Testis (tissue), 3 donors: ENCODE measurements around the gene CHST3. TPM values are rescaled to one million over a fixed set of nuclear protein-coding genes. Genes with fewer than 3 reads are reported as not detected.
A peak's percentile ranks its signal among the peaks of the same experiment; 100 is the strongest.
"Not testable (repeated sequence)": the region's sequence is repeated elsewhere in the genome, so short reads cannot be mapped to it uniquely, and the experiment has no call there.

Experiments
- DNase-seq: peaks from one replicate; pipeline ENCODE4 v3.0.0-alpha.2; 2019
- H3K27ac ChIP-seq, 2 donors: fragments of 200-600 bp; sonication (generic); one replicate each; pipeline ENCODE4 v1.5.1; 2019
- H3K27me3 ChIP-seq: fragments of 200-600 bp; sonication (generic); one replicate; pipeline ENCODE4 v1.5.1; 2019
- H3K36me3 ChIP-seq: fragments of 200-600 bp; sonication (generic); one replicate; pipeline ENCODE4 v1.5.1; 2017; ENCODE audit warnings: low read depth; ENCODE audit errors: missing control alignments
- H3K4me1 ChIP-seq: fragments of 200-600 bp; sonication (generic); one replicate; pipeline ENCODE4 v1.5.1; 2019
- H3K4me3 ChIP-seq, 2 donors: fragments of 200-600 bp; sonication (generic); one replicate each; pipeline ENCODE4 v1.5.1; 2017 to 2019
- H3K9me3 ChIP-seq: fragments of 200-600 bp; sonication (generic); one replicate; pipeline ENCODE4 v1.5.1; 2017
- POLR2A ChIP-seq: fragments of 450-650 bp; IDR thresholded peaks from one replicate; pipeline ENCODE4 v1.6.1; 2017; ENCODE audit warnings: antibody characterized with exemption, mild to moderate bottlenecking, moderate library complexity
- WGBS, 2 donors: methylation state at CpG; one replicate each; pipeline ENCODE4 v1.1.5; 2018; 5-methylcytosine and 5-hydroxymethylcytosine counted together
- intact Hi-C: fragments of 100-400 bp; cut with DNase I; formaldehyde crosslinking; loops from one replicate; pipeline ENCODE4 v1.15.1; 2023; ENCODE audit warnings: low total_unique reads
- polyA plus RNA-seq: library from polyadenylated mRNA; stranded (reverse); fragments of 350-450 nt; fragmentation: Illumina TruSeq; extraction: RNeasy Lipid Tissue Mini Kit (QIAGEN cat#74804); gene quantifications from one replicate; pipeline ENCODE4 v1.2.3, GENCODE V29; 2014; ENCODE audit warnings: low read depth, low replicate concordance; ENCODE audit not compliant: insufficient read depth
- total RNA-seq, 2 donors: library from RNA; depleted of rRNA; stranded (reverse); fragments of >200 nt; gene quantifications; one replicate each; pipeline ENCODE4 v1.2.3, GENCODE V29; 2016
- TF ChIP-seq, protein P1 (sequence below), 3 experiments: fragments of 450-650 bp in 2 of 3; fragments of 200-600 bp in 1 of 3; sonication (generic) in 1 of 3; IDR thresholded peaks; one replicate each; pipeline ENCODE4 v1.5.1; 2016 to 2019; ENCODE audit warnings: antibody characterized with exemption in 3 of 3, mild to moderate bottlenecking in 2 of 3, moderate library complexity in 1 of 3

The CHST3 gene
- total and polyA plus RNA-seq, 3 donors from 2014 or later: 55.3 to 218 (median 107) TPM

DNA sequence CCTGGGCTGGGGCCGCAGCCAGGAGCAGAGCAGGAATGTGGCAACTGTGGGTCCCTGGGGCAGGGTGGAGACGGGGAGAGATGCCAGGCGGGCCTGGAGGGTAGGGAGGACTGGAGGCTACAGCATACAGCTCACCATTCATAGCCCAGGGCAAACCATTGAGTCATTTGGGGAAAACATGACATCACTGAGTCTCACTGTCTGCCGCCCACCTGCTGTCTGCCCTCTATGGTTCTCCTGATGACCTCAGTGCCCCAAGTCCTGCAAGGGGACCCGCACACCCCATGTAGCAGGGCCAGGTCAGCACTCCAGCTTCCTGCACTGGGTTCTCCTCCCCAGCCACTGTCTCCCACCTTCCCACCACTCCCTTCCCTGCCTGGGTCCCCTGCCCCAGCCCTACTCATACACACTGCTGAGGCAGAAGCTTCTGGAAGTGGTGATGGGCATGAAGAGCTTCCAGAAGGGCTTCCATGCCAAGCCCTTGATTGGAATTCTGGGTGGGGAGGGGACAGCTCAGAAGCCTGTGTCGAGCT, 10.4 kb downstream of the CHST3 start:
- H3K4me1 ChIP-seq: peaks cover 76% of the 10 kb centered on the region
- 60 to 66% methylated on average over 6 of the region's 6 CpGs for WGBS, 2 donors
- H3K27ac ChIP-seq: peak overlapping the region; percentile 42 to 77
- intact Hi-C loops: no loop called here
- no peaks in the 10 kb centered on the region for H3K36me3 ChIP-seq
- no peaks in the 10 kb centered on the region for H3K27me3 ChIP-seq
- DNase-seq: no peak
- H3K4me3 ChIP-seq: no peak overlapping the region
- no peaks in the 10 kb centered on the region for H3K9me3 ChIP-seq
- no peak for TF ChIP-seq POLR2A
- TF ChIP-seq, protein P1, sequence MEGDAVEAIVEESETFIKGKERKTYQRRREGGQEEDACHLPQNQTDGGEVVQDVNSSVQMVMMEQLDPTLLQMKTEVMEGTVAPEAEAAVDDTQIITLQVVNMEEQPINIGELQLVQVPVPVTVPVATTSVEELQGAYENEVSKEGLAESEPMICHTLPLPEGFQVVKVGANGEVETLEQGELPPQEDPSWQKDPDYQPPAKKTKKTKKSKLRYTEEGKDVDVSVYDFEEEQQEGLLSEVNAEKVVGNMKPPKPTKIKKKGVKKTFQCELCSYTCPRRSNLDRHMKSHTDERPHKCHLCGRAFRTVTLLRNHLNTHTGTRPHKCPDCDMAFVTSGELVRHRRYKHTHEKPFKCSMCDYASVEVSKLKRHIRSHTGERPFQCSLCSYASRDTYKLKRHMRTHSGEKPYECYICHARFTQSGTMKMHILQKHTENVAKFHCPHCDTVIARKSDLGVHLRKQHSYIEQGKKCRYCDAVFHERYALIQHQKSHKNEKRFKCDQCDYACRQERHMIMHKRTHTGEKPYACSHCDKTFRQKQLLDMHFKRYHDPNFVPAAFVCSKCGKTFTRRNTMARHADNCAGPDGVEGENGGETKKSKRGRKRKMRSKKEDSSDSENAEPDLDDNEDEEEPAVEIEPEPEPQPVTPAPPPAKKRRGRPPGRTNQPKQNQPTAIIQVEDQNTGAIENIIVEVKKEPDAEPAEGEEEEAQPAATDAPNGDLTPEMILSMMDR (IDR thresholded peaks at IDR 0.05): no peak

DNA sequence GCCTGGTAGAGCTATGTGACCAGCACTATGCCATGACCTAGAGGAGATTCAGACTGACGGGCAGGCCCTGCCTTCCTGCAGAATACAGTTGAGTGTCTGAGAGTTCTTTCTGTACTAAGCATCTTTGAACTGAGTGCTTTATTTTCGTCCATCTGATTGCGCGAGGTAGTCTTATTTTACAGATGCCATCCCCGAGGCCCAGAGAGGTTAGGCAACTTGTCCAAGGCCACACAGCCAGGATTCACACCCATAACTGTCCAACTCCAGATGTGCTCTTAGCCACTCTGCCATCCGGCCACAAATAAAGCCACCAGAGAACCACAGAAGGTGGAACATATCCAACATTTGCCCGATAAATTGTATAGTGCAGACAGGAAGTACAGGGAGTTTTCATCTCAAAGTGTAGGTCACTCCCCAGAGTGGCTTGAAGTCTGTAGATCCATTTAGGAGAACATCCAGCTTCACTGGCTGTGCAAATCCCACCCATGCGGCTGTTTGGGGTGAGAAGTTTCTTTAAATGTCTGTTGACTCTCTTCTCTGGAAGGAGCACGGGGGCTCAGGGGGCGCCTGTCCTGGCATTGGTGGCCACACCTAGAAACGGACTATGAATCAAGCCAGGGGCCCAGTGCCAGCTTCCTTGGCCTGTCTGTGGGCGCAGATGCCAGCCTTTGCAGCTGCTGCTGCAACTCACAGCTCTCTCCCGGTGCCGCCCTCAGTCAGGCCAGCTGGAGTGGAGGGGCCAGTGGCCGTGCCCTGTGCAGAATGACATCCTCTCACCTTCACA, 11.1 kb downstream of the CHST3 start:
- H3K4me1 ChIP-seq: peaks cover 77% of the 10 kb centered on the region
- WGBS, 2 donors: 43 to 59% methylated on average over 11 to 13 of the region's 15 CpGs
- peak; percentile 64 for DNase-seq
- no peaks in the 10 kb centered on the region for H3K27me3 ChIP-seq
- H3K27ac ChIP-seq: peak overlapping the region; percentile 55 to 77
- intact Hi-C loops: no loop called here
- no peak for TF ChIP-seq POLR2A
- TF ChIP-seq, protein P1 (IDR thresholded peaks at IDR 0.05): no peak
- H3K9me3 ChIP-seq: no peaks in the 10 kb centered on the region
- H3K4me3 ChIP-seq: no peak overlapping the region
- no peaks in the 10 kb centered on the region for H3K36me3 ChIP-seq

GRCh38 chr10:71975871-71976725, 11.9 kb downstream of the CHST3 start:
- peak; percentile 82 for DNase-seq
- peak overlapping the region; percentile 55 to 77 for H3K27ac ChIP-seq
- H3K4me1 ChIP-seq: peaks cover 79% of the 10 kb centered on the region
- H3K36me3 ChIP-seq: no peaks in the 10 kb centered on the region
- WGBS, 2 donors: 42 to 43% methylated on average over 11 to 12 of the region's 12 CpGs
- H3K27me3 ChIP-seq: no peaks in the 10 kb centered on the region
- H3K4me3 ChIP-seq: no peak overlapping the region
- TF ChIP-seq POLR2A: no peak
- TF ChIP-seq, protein P1 (IDR thresholded peaks at IDR 0.05): no peak
- no peaks in the 10 kb centered on the region for H3K9me3 ChIP-seq
- intact Hi-C loops: no loop called here

GRCh38 chr10:71977614-71977903, 13.4 kb downstream of the CHST3 start:
- H3K36me3 ChIP-seq, DNase-seq, H3K4me3 ChIP-seq, H3K9me3 ChIP-seq, H3K27me3 ChIP-seq, intact Hi-C loops: not testable (repeated sequence)
- 80 to 95% methylated on average over 1 of the region's 1 CpG for WGBS, 2 donors
- Histone ChIP-seq H3K4me1 (peaks cover 90% of the 10 kb centered on the region), H3K27ac (peak overlapping the region; percentile 77 to 78)

- DNase-seq: no peak
- no peak for TF ChIP-seq POLR2A
- TF ChIP-seq, protein P1 (IDR thresholded peaks at IDR 0.05): no peak
- peak overlapping the region; percentile 77 to 78 for H3K27ac ChIP-seq
- H3K36me3 ChIP-seq: no peaks in the 10 kb centered on the region
- no peaks in the 10 kb centered on the region for H3K9me3 ChIP-seq
- H3K4me1 ChIP-seq: peaks cover 97% of the 10 kb centered on the region
- intact Hi-C loops: no loop called here
- 48 to 71% methylated on average over 6 to 7 of the region's 7 CpGs for WGBS, 2 donors
- no peak overlapping the region for H3K4me3 ChIP-seq
- H3K27me3 ChIP-seq: no peaks in the 10 kb centered on the region
Observed at GRCh38 chr10:71978476-71978875, 14.3 kb downstream of the CHST3 start.
